ENCODE results near the gene MAP4K3.

MAP4K3 gene

DNA sequence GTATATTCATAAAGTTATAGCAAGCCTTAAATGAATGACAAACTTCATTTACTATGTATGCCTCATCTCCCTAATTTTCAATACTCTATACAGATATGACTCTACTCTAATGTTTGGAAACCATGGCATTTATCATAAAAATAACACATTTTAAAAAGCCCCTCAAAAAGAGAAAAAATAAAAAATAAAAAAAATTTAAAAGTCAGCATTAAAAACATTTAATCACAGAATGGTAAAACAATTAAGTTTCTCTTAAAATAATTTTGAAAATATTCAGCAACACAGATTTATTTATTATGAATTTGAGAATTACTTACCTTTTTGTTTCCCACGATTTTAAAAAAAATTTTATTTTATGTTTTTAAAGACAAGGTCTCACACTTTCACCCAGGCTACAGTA lies 128.3 kb downstream of the MAP4K3 start:
- no peak for DNase-seq (ENCODE audit: low read depth in 2 of 3, low spot score in 2 of 3)

DNA sequence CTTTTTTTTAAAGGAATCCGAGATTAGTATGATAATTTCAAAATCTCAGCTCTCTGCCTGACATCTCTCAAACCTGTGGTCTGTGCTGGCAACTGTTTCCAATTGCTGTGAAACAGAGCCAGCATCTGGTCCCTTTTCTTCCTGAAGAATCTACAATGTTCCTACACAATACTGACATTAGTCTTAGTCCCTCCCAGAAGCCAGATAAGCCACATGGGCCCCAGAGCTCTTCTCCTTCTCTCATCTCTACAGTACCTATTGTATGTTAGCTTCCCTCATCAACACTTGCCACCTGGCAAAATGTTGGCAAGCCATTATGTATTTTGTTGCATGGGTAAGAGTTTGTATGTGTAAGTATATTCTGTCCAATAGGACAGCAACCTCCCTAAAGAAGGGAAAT lies 130.5 kb downstream of the MAP4K3 start:
- no peak for DNase-seq (ENCODE audit: low read depth in 2 of 3, low spot score in 2 of 3)

DNA sequence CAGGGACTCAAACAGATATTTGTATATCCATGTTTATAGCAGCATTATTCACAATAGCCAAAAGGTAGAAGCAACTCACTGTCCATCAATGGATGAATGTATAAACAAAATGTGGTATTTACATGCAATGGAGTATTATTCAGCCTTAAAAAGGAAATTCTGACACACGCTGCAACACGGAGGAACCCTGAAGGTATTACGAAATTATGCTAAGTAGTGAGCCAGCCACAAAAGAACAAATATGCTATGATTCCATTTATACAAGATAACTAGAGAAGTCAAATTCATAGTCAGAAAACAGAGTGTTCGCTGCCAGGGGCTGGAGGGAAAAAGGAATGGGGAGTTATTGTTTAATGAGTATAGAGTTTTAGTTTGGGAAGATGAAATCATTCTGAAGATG lies 132.4 kb downstream of the MAP4K3 start:
- no peak for DNase-seq (ENCODE audit: low read depth in 2 of 3, low spot score in 2 of 3)

DNA sequence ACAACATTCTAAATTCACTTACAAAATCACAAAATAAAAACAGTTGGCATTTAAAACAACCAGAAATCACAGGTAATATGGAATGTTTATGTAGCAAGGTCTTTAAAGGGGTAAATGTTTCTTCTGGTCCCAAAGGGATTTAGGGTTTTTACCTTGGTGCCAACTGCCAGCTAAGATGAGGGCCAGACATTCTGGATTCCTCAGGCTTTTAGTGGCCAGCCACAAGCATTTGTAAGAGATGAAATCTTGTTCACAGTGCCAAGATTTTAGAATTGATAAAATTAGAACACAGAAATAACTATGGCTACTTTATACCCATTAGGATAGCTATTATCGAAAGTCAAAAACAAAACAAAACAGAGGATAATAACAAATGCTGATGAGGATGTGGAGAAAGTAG lies 132.9 kb downstream of the MAP4K3 start:
- DNase-seq (ENCODE audit: low read depth in 2 of 3, low spot score in 2 of 3) = no peak

DNA sequence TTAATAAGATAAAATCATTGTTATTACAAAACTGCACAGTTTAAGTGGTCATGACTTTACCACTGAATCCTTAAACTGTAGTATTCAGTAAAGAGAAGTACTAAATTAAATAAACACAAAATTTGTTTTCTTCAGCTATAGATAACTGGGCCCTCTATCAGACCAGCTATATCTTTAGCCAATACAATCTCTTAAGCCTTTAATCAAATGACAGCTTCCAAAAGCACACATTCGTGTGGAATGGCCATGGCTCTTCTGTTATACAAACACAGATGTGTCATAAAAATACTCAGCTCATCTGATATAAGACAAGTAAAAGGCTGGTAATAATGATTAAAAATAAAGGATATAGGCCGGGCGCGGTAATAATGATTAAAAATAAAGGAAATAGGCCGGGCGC lies 135.7 kb downstream of the MAP4K3 start:
- DNase-seq (ENCODE audit: low read depth in 2 of 3, low spot score in 2 of 3) = no peak

DNA sequence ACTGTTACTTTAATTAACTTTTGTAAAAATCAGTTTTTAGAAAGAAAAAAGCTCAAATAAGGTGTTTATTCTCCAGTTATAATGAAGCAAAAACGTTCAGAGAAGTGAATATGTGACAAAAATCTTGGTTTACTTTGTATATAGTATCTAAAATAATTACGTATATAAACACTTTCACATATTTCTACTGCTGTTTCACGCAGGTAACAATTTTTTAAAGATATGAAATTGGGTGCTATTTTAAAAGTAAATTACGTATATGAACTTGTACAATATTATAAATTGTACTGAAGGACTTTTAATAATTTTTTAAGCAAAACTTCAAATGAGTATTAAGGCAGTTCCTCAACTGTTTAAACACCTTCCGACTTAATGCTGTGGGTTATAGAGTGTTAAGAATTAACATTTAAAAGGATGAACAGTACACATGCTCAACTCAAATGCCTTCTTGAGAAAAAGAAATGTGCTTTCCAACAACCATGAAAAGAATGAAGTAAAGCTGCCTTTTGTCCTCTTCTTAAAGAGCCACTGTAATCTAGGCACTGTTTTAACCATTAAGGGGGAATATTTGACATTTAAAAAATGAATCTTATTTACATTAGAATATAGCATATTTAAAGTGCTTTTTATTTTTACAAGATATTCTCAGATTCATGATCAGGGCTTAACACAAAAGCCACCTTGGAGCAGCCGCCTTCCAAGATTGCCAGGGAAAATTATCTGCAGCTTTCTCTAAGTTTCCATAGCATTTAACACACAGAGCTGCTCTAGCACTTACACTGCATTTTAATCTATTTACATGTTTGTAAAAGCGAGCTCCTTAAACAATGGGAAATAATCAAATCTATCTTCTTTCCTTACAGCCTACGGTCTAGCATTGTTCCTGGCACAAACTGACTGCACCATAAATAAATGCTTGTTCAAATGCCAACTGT lies 136.8 kb downstream of the MAP4K3 start:
- DNase-seq (ENCODE audit: low read depth in 2 of 3, low spot score in 2 of 3) = no peak

DNA sequence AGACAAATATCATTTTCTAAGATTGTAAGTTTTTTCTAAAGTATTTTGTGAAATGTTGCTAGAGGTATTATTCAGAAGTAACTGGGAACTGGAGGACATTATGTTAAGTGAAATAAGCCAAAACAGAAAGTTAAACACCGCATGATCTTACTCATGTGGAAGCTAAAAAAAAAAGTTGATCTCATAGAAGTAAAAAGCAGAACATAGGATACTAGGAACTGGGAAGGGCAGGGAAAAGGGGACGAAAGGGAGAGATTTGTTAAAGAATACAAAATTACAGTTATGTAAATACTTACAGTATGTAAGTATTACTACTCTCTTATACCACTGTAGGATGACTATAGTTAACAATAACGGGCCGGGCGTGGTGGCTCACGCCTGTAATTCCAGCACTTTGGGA lies 146.7 kb downstream of the MAP4K3 start:
- DNase-seq (ENCODE audit: low read depth in 2 of 3, low spot score in 2 of 3) = no peak

DNA sequence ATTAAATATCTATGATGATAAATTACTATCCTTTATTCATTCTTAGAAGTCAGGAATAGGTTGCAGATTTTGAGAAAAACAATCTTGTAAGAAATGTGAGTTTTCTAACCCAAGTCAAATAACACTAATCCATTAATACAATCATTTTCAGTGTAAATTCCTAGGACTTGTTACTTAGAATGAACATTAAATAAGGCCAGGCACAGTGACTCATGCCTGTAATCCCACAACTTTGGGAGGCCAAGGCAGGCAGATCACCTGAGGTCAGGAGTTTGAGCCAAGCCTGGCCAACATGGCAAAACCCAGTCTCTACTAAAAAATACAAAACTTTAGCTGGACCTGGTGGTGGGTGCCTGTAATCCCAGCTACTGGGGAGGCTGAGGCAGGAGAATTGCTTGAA lies 147.5 kb downstream of the MAP4K3 start:
- DNase-seq (ENCODE audit: low read depth in 2 of 3, low spot score in 2 of 3) = no peak

DNA sequence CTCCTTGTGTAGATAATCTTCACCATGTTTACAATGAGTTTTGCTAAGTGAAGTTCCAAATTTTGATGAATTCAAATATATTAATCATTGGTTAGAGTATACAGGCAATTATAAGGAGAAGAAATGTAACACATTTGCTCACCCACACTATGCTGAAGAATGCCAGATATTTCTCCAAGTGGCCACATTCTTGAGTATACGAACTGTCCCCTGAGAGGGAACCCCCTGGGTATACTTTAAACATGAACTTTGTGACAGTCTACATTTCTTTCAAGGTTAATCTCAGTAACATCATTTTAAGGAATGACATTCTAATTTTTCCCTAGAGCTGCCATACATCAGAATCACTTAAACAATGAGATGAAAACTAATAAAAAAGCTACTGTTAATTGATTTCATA lies 153.5 kb downstream of the MAP4K3 start:
- no peak for DNase-seq (ENCODE audit: low read depth in 2 of 3, low spot score in 2 of 3)

DNA sequence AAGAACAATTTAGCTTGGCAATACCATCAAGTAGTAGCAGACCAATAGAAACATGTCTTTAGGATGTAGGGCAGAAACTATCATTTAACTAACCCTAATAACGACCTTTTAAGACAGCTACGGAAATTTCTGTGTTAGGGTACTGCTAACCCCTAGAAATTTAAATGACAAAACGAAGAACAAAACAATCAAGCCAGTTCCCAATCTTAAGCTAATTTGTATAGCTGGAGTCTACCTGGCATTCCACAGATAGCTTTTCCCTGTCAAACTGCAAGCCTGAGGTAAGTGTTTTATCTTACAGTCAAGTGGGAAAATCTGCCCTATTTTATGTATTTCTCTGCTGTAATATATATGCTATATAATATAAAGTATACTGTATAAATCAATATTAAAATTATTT lies 155.7 kb downstream of the MAP4K3 start:
- DNase-seq (ENCODE audit: low read depth in 2 of 3, low spot score in 2 of 3) = no peak

DNA sequence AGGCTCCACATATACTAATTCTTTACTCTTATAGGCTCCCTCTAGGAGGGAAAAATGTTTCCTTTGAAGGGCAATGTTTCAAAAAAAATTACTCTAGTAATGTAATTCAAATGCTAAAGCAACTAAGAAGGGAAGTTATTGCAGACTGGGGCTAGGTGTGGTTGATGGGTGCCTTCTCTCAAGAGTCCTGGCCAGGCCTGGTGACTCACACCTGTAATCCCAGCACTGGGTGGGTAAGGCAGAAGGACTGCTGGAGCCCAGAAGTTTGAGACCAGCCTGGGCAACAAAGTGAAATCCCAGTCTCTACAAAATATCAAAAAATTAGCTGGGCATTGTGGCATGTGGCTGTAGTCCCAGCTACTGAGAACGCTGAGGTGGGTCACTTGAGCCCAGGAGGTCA lies 162.1 kb downstream of the MAP4K3 start:
- no peak for DNase-seq (ENCODE audit: low read depth in 2 of 3, low spot score in 2 of 3)

DNA sequence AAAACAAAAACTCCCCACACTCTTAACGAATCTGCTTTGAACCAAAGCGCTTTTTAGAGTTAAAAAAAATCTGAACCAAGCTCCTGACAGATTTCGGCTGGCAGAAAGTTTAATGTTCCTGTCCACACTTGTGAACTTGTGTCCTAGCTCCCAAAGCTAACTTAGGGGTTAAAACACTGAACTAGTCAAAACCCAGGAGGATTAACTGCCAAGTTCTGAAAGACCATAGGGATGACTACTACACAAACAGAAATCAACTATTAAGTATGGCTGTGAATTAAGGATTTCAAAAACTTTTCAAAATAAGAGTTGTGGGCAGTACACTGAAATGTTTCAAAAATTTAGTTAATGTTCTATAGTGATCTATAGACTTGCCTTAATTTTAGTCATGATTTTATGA lies 167.1 kb downstream of the MAP4K3 start:
- DNase-seq (ENCODE audit: low read depth in 2 of 3, low spot score in 2 of 3) = no peak

DNA sequence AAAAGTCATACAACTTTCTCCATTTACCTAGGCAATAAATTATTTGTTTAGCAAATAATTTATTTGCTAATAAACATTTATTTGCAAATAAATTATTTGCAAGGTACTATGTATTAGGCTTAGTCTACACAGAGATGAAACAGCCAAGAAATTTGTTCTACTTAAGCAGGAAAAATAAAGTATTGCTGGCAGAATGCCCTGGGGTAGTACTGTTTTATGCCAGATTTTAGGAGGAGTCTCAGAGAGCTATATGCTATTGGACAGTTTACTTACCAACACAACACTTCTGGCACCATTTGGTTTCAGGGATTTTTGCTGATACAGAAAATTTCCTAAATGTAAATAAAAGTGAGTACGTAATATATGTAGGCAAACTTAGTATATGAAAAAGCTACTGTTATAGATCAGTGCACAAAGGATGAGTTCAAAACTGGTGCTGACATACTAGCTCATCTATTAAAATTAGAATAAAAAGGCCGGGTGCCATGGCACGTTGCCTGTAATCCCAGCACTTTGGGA lies 170.1 kb downstream of the MAP4K3 start:
- DNase-seq (ENCODE audit: low read depth in 2 of 3, low spot score in 2 of 3) = no peak

DNA sequence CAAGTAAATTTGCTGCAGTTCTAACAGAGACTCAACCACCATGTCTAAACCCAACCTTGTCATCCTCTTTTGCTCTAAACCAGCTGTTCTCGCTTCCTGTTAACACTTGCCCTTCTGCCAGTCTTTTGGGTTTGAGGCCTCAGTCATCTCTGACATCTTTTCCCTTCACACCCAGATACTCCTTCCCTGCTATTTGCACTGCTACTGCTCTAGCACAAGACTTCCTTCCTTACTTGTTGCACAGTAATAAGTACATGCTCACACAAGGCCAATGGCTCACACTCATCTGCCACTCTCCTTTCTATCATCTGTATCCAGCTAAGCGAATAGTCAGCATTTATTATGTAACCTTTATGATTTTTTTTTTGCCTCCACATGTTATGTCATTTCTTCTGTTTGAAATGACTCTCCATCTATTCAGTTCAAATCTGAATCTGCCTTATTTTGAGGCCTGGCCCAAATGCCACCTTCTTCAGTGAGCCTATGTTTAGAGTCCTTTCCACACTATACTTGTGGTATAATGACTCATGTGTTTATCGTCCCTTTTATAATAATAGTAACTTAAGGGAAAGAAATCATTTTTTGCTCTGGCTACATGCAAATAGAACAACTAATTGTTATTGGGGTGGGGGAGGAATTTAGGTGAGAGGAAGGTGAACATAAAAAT lies 170.8 kb downstream of the MAP4K3 start:
- DNase-seq (ENCODE audit: low read depth in 2 of 3, low spot score in 2 of 3) = no peak

DNA sequence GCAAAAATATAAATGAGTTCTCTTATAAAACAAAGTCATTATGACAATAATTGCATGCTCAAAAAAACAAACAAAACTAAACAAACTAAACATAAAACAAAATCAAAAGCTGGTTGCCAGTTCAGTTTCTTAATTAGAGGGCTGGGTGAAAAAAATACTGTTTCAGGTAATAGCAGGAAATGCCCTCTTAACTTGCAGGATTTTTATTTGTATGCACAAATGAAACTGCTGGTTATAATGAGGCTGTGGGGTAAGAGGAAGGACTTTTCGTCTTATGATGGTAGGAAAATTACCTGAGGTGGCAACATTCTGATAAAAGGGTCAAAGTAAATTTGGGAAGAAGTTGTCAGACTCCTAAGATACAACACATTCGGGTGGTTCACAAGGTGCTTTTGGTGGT lies 171.8 kb downstream of the MAP4K3 start:
- no peak for DNase-seq (ENCODE audit: low read depth in 2 of 3, low spot score in 2 of 3)

DNA sequence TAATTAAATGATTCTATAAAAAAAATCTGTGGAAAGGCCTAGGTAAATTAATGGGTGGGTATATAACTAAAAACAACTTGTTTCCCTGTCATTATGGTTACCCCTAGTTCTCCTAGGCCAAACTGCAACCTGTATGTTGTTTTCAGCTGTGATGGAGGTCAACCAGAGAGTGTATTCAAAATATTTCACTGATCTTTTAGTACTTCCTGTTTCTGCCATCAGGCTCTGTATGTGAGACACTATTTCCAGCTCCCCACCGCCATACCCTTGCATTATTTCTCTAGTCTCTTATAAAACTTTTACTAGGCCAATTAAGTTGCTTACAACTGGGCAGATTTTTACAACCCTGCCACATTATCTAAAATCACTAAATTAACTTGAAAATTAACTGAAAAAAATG lies 172.4 kb downstream of the MAP4K3 start:
- no peak for DNase-seq (ENCODE audit: low read depth in 2 of 3, low spot score in 2 of 3)

DNA sequence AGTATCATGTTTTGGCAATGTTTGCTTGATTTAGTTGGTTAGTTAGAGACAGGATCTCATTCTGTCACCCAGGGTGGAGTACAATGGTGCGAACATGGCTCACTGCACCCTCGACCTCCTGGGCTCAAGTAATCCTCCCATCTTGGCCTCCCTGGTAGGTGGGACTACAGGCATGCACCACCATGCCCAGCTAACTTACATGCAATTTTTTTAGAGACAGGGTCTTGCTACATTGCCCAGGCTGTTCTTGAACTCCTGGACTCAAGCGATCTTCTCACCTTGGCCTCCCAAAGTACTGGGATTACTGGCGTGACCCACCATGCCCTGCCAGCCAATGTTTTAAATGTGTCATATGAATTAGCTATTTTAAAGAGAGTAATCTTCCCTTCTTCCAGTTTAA lies 177.0 kb downstream of the MAP4K3 start:
- no peak for DNase-seq (ENCODE audit: low read depth in 2 of 3, low spot score in 2 of 3)

DNA sequence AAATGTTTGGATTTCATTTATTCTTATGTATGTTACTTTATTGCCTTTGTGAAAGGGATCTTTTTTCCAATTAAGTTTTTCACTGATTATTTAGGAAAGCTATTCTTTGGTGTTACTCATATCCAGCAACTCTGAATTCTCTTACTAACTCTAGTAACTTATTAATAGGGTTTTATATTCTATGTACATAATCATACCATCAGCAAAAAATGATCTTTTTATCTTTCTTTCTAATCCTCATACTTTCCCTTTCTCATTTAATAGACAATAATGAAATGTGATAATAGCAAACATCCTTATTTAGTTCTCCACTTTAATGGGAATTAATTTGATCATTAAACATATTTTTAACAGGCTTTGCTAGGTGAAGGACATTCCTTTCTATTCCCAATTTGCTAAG lies 181.0 kb downstream of the MAP4K3 start:
- no peak for DNase-seq (ENCODE audit: low read depth in 2 of 3, low spot score in 2 of 3)

DNA sequence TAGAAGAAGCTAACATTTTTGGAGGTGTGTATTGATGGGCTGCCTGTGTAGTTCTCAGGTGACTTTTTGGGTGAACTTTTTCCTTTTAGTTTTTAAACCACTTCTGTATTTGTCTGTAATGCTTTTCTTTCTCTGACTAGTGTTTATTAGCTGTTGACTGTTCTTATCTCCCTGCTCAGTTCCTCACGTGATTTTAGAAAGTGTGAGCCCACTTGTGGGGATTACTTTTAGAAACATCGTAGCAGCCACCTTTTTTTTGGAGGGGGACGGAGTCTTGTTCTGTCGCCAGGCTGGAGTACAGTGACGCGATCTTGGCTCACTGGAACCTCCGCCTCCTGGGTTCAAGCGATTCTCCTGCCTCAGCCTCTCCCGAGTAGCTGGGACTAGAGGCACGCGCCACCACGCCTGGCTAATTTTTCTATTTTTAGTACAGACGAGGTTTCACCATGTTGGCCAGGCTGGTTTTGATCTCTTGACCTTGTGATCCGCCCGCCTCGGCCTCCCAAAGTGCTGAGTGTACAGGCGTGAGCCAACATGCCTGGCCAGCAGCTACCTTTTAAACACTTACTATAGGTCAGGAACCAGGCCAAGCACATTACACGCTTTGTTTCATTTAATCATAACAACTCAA lies 184.1 kb downstream of the MAP4K3 start:
- no peak for DNase-seq (ENCODE audit: low read depth in 2 of 3, low spot score in 2 of 3)

DNA sequence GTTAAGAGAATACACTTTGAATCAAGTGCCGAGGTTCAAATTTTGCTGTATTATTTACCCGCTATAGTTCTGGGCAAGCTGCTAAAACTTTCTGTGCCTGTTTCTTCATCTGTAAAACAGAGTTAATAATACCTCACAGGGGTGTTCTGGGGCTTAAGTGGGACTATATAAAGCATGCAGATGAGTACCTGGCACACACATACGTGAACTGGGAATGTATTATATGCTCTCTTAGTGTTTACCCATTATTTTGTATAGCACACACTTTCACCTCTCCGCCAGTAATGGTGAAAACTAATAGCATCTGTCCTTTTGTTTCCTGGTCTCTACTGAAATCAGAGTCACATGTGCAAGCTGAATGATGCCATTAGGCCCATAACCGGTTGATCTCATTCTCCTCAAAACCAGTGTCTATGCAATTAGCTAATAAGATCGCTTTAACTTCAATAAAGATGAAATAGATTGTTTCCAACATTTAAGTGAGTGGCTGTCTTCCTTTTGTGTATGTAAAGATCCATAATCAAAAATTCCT lies 189.5 kb downstream of the MAP4K3 start:
- DNase-seq (ENCODE audit: low read depth in 2 of 3, low spot score in 2 of 3) = no peak

DNA sequence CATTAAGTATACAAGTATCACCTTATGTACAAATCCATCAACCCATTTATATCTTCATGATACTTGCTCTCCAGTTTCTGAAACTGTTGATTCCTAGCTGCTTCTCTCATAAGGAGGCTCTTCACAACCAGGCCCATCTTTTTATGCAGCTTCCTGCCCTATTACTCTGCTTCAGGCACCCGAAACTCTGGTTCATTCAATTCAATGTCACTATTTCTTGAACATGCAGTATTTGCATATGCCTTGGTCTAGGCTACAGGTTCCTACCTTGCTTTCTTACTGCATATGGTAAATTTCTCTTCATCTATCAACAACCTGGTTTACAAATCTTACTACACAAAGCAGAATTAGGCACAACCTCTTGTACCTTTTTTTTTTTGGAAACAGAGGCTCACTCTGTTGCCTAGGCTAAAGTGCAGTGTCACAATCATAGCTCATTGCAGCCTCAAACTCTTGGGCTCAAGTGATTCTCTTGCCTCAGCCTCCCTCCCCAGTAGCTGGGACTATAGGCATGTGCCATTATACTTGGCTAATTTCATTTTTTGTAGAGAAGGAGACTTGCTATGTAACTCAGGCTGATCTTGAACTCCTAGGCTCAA lies 190.6 kb downstream of the MAP4K3 start:
- no peak for DNase-seq (ENCODE audit: low read depth in 2 of 3, low spot score in 2 of 3)

Data from activated CD8-positive, alpha-beta memory T cell treated with anti-CD3 and anti-CD28 coated beads for 48 hours (primary cell).